Stimulated activated naive CD8-positive, alpha-beta T cell treated with anti-CD3 and anti-CD28 coated beads, Interleukin-15, Interleukin-2, amounts not matched to agents 100 ng/mL and 50 ng/mL, for 24 hours (primary cell): ENCODE data around the gene CCDC92B.
"Not testable (repeated sequence)": the region's sequence is repeated elsewhere in the genome, so short reads cannot be mapped to it uniquely, and the experiment has no call there.

Experiments
- H3K27ac Mint-ChIP-seq: one replicate; pipeline ENCODE4 v1.8.0; 2021; ENCODE audit warnings: mild to moderate bottlenecking, mixed read lengths
- H3K27me3 Mint-ChIP-seq: one replicate; pipeline ENCODE4 v1.8.0; 2021; ENCODE audit warnings: mixed read lengths
- H3K36me3 Mint-ChIP-seq: one replicate; pipeline ENCODE4 v1.8.0; 2021; ENCODE audit warnings: low read depth, mixed read lengths
- H3K4me1 Mint-ChIP-seq: one replicate; pipeline ENCODE4 v1.8.0; 2021; ENCODE audit warnings: low read depth, mixed read lengths
- H3K4me3 Mint-ChIP-seq: one replicate; pipeline ENCODE4 v1.8.0; 2021; ENCODE audit warnings: mild to moderate bottlenecking, mixed read lengths
- H3K9me3 Mint-ChIP-seq: one replicate; pipeline ENCODE4 v1.8.0; 2021; ENCODE audit warnings: mixed read lengths

Gene CCDC92B

GRCh38 chr17:2705888-2706795 is 43.3 kb downstream of the CCDC92B start:
- H3K4me3 Mint-ChIP-seq: no peak overlapping the region
- no peak overlapping the region for H3K27ac Mint-ChIP-seq

GRCh38 chr17:2705263-2705662 is 44.2 kb downstream of the CCDC92B start:
- Mint-ChIP-seq H3K4me1 (peaks cover 29% of the 10 kb centered on the region), H3K27ac (no peak overlapping the region), H3K36me3 (peaks cover 42% of the 10 kb centered on the region), H3K27me3 (no peaks in the 10 kb centered on the region), H3K9me3 (no peaks in the 10 kb centered on the region), H3K4me3 (no peak overlapping the region)

More at GRCh38 chr17:2705888-2706795, 43.3 kb downstream of the CCDC92B start:
- Mint-ChIP-seq H3K9me3 (no peaks in the 10 kb centered on the region), H3K4me1 (peaks cover 35% of the 10 kb centered on the region), H3K36me3 (peaks cover 42% of the 10 kb centered on the region), H3K27me3 (no peaks in the 10 kb centered on the region)

GRCh38 chr17:2704890-2705248 is 44.6 kb downstream of the CCDC92B start:
- Mint-ChIP-seq H3K4me1 (peaks cover 25% of the 10 kb centered on the region), H3K27ac (no peak overlapping the region), H3K9me3 (no peaks in the 10 kb centered on the region), H3K27me3 (no peaks in the 10 kb centered on the region), H3K36me3 (peaks cover 42% of the 10 kb centered on the region), H3K4me3 (no peak overlapping the region)

- no peak overlapping the region for H3K27ac Mint-ChIP-seq
- H3K4me3 Mint-ChIP-seq: no peak overlapping the region
- peaks cover 43% of the 10 kb centered on the region for H3K36me3 Mint-ChIP-seq
- H3K4me1 Mint-ChIP-seq: peaks cover 19% of the 10 kb centered on the region
- no peaks in the 10 kb centered on the region for H3K27me3 Mint-ChIP-seq
- no peaks in the 10 kb centered on the region for H3K9me3 Mint-ChIP-seq
Observed at GRCh38 chr17:2704031-2704889, 45.2 kb downstream of the CCDC92B start.

GRCh38 chr17:2703606-2704005 is 45.8 kb downstream of the CCDC92B start:
- Mint-ChIP-seq H3K4me1 (peaks cover 12% of the 10 kb centered on the region), H3K27ac (no peak overlapping the region), H3K36me3 (peaks cover 49% of the 10 kb centered on the region), H3K9me3 (no peaks in the 10 kb centered on the region), H3K4me3 (no peak overlapping the region), H3K27me3 (no peaks in the 10 kb centered on the region)

- peaks cover 8% of the 10 kb centered on the region for H3K4me1 Mint-ChIP-seq
- no peak overlapping the region for H3K27ac Mint-ChIP-seq
- H3K9me3 Mint-ChIP-seq: no peaks in the 10 kb centered on the region
- H3K36me3 Mint-ChIP-seq: peaks cover 49% of the 10 kb centered on the region
- no peaks in the 10 kb centered on the region for H3K27me3 Mint-ChIP-seq
- H3K4me3 Mint-ChIP-seq: no peak overlapping the region
Observed at GRCh38 chr17:2703181-2703580, 46.3 kb downstream of the CCDC92B start.

- Mint-ChIP-seq H3K9me3 (no peaks in the 10 kb centered on the region), H3K27me3 (no peaks in the 10 kb centered on the region), H3K4me1 (peaks cover 7% of the 10 kb centered on the region), H3K27ac (no peak overlapping the region), H3K4me3 (no peak overlapping the region), H3K36me3 (peaks cover 49% of the 10 kb centered on the region)
Observed at GRCh38 chr17:2701996-2702741, 47.3 kb downstream of the CCDC92B start.

- H3K27ac Mint-ChIP-seq: no peak overlapping the region
- no peaks in the 10 kb centered on the region for H3K27me3 Mint-ChIP-seq
- no peaks in the 10 kb centered on the region for H3K9me3 Mint-ChIP-seq
- peaks cover 53% of the 10 kb centered on the region for H3K36me3 Mint-ChIP-seq
- H3K4me3 Mint-ChIP-seq: no peak overlapping the region
- H3K4me1 Mint-ChIP-seq: peaks cover 4% of the 10 kb centered on the region
Observed at GRCh38 chr17:2701161-2701995, 48.1 kb downstream of the CCDC92B start.

- Mint-ChIP-seq H3K36me3 (peaks cover 52% of the 10 kb centered on the region), H3K27ac (no peak overlapping the region), H3K27me3 (no peaks in the 10 kb centered on the region), H3K9me3 (no peaks in the 10 kb centered on the region), H3K4me3 (no peak overlapping the region), H3K4me1 (peaks cover 3% of the 10 kb centered on the region)
Observed at GRCh38 chr17:2700491-2701141, 48.8 kb downstream of the CCDC92B start.

GRCh38 chr17:2700030-2700490 is 49.4 kb downstream of the CCDC92B start:
- Mint-ChIP-seq H3K27ac (no peak overlapping the region), H3K36me3 (peaks cover 46% of the 10 kb centered on the region), H3K4me3 (no peak overlapping the region), H3K9me3 (no peaks in the 10 kb centered on the region), H3K4me1 (no peaks in the 10 kb centered on the region), H3K27me3 (no peaks in the 10 kb centered on the region)

GRCh38 chr17:2699216-2699805 is 50.1 kb downstream of the CCDC92B start:
- H3K4me3 Mint-ChIP-seq, H3K27ac Mint-ChIP-seq: not testable (repeated sequence)
- H3K36me3 Mint-ChIP-seq: peaks cover 40% of the 10 kb centered on the region

GRCh38 chr17:2697611-2698162 is 51.8 kb downstream of the CCDC92B start:
- Mint-ChIP-seq H3K27me3 (no peaks in the 10 kb centered on the region), H3K4me1 (no peaks in the 10 kb centered on the region), H3K9me3 (no peaks in the 10 kb centered on the region), H3K27ac (no peak overlapping the region), H3K4me3 (no peak overlapping the region), H3K36me3 (peaks cover 35% of the 10 kb centered on the region)

More at GRCh38 chr17:2699216-2699805, 50.1 kb downstream of the CCDC92B start:
- H3K27me3 Mint-ChIP-seq, H3K4me1 Mint-ChIP-seq, H3K9me3 Mint-ChIP-seq: not testable (repeated sequence)
